HG03460 (cell line): ENCODE measurements around the gene HOXD3.

Experiments
- ATAC-seq: cut with Tn5 transposase; IDR thresholded peaks from one replicate; pipeline ENCODE4 v1.9.1; 2021; ENCODE audit not compliant: unreplicated experiment

Gene HOXD3

GRCh38 chr2:176202491-176202890, 45.4 kb downstream of the HOXD3 start:
- no peak for ATAC-seq

DNA sequence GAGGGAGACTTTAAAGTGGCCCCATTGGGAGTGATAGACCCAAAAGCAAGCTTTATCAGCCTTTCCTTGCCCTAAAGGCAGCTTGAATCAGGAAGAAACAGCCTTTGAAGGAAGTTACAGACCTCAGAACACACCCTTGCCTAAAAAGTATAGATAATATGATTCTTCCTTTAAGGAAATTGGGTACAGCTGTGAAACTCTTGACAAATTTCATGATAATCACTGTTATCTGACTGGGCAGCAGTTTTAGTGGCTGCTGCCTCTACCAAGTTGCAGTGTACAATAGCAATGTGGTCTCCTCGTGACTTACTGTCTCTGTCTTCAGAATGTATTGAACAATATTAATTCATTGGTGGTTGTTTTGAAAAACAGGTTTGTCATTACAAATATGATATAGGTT, 48.0 kb downstream of the HOXD3 start:
- ATAC-seq: no peak

DNA sequence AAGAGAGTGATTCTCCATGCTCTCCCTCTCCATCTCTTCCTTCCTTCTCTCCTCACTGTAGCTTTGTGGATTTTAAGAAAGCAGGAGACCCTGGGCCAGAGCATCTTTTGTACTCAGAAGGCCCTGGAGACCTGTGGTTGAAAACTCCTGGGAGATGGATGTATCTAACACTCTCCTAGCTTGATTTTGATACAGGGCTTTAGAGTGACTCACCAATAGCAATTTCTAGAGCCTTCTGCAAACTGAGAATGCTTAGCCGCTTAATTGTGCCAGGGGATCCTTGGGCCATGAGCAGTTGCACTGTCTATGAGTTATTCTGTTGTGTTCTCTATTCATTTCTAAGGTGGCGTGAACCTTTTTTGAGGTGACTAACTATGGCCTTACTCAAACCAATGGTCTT, 49.0 kb downstream of the HOXD3 start:
- no peak for ATAC-seq

- ATAC-seq: no peak
Measured at GRCh38 chr2:176206682-176207081, 49.6 kb downstream of the HOXD3 start.

GRCh38 chr2:176211110-176211509, 54.0 kb downstream of the HOXD3 start:
- ATAC-seq: no peak

- no peak for ATAC-seq
Measured at GRCh38 chr2:176212276-176212675, 55.2 kb downstream of the HOXD3 start.

DNA sequence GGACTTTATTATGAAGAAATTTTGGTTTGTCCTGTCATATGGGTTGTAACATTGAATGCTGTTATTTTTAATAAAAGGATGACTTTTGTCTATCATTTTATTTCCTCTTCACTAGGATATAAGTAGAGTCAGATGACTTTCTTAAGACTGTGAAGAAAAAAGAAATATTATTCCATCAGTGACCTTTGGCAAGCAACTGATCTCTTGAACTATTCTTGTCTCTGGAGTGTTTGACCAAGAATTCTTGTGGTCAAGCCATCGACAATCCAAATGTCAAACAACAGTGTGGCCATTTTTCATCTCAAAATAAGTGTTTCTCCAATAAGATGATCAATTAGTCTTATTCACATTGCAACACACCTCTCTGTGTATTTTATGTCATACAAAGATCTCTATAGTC, 56.3 kb downstream of the HOXD3 start:
- no peak for ATAC-seq
